ENCODE results near the gene TARBP1.
A peak's percentile ranks its signal among the peaks of the same experiment; 100 is the strongest.
"Not testable (repeated sequence)": the region's sequence is repeated elsewhere in the genome, so short reads cannot be mapped to it uniquely, and the experiment has no call there.

TARBP1 gene

GRCh38 chr1:234505769-234506102 is 26.8 kb upstream of the TARBP1 start:
- DNase-seq = no peak

- no peak for DNase-seq
These were observed 26.2 kb upstream of the TARBP1 start for GRCh38 chr1:234504969-234505768.

GRCh38 chr1:234504251-234504650 is 25.3 kb upstream of the TARBP1 start:
- DNase-seq = not testable (repeated sequence)

- DNase-seq = no peak
These were observed 24.4 kb upstream of the TARBP1 start for GRCh38 chr1:234503193-234504050.

- no peak for DNase-seq
These were observed 23.8 kb upstream of the TARBP1 start for GRCh38 chr1:234502785-234503184.

GRCh38 chr1:234500269-234500668 is 21.3 kb upstream of the TARBP1 start:
- DNase-seq = no peak

- DNase-seq = no peak
These were observed 20.9 kb upstream of the TARBP1 start for GRCh38 chr1:234499943-234500245.

GRCh38 chr1:234499119-234499942 is 20.4 kb upstream of the TARBP1 start:
- DNase-seq = peak; percentile 89

- no peak for DNase-seq
These were observed 19.6 kb upstream of the TARBP1 start for GRCh38 chr1:234498448-234499118.

GRCh38 chr1:234497589-234497988 is 18.6 kb upstream of the TARBP1 start:
- DNase-seq = no peak

GRCh38 chr1:234495231-234495990 is 16.4 kb upstream of the TARBP1 start:
- DNase-seq = no peak

- no peak for DNase-seq
These were observed 15.1 kb upstream of the TARBP1 start for GRCh38 chr1:234494049-234494448.

GRCh38 chr1:234490793-234491479 is 12.0 kb upstream of the TARBP1 start:
- DNase-seq = no peak

- DNase-seq = no peak
These were observed 10.7 kb upstream of the TARBP1 start for GRCh38 chr1:234489698-234490077.

- no peak for DNase-seq
These were observed 10.2 kb upstream of the TARBP1 start for GRCh38 chr1:234489007-234489697.

GRCh38 chr1:234488054-234489006 is 9.4 kb upstream of the TARBP1 start:
- no peak for DNase-seq

- peak; percentile 72 for DNase-seq
These were observed 8.2 kb upstream of the TARBP1 start for GRCh38 chr1:234486858-234487840.

GRCh38 chr1:234484991-234485739 is 6.2 kb upstream of the TARBP1 start:
- no peak for DNase-seq
